NCI-H146 (cell line): ENCODE results near the gene CD247.

ENCODE experiments used
- DNase-seq: peaks from one replicate; lab custom pipeline; 2025; lab: John Stamatoyannopoulos, UW

Gene CD247

DNA sequence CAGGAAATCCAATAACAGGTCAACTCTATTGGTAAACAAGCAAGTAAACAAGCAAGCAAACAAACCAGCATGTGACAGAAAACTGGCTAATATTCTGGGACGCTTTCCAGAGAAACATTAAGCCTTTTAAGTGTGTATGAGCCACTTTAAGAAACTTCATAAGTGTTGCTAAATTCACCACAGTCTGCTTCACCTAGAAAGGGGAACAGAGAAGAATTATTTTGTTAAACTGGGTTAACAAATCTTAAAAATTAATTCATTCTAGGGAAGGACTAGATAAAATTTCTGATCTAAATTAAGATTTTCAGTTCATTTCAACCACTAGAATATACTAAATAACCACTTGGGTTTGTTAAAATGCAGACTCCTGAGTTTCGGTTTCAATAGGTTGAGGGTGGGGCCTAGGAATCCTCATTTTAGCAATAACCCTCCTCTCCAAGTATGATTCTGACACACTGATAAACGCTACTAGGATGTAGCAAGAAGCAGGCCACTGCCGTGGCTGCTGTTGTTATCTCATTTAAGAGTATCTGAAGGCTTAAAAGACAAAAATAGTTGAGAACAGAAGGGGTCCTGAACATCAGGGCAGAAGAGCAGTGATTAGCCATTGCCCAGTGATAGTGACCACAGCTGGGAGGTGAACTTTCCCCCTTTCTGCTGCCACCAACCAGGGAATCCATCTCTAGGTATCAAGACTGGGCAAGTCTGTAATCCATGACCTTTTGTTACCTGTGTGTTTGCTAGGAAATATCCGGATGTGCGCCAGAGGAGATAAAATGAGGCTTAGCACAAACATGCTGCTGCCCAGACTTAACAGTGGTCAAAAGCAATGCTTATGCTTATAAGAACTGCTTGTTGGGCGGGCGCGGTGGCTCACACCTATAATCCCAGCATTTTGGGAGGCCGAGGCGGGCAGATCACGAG is 24.0 kb upstream of the CD247 start:
- DNase-seq = no peak

- no peak for DNase-seq
These were observed 23.3 kb upstream of the CD247 start for GRCh38 chr1:167541610-167542009.

DNA sequence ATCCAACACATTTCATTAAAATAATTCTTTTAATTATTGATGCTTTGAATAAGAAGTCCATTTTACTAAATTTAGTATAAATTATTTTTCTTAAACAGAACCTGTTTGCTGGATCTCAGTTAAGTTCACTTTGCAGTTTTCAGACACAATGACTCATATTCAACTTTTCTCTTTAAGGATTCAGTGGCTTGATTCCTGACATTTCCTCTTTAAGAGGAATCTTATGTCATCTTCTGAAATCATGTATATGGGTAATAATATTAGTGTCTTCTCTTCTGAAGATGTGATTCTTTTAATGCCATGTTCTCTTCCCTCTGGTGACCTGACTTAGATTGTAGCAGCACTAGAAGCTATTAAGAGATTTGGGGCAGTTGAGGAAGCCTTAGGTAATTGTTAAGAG is 22.7 kb upstream of the CD247 start:
- DNase-seq = no peak

DNA sequence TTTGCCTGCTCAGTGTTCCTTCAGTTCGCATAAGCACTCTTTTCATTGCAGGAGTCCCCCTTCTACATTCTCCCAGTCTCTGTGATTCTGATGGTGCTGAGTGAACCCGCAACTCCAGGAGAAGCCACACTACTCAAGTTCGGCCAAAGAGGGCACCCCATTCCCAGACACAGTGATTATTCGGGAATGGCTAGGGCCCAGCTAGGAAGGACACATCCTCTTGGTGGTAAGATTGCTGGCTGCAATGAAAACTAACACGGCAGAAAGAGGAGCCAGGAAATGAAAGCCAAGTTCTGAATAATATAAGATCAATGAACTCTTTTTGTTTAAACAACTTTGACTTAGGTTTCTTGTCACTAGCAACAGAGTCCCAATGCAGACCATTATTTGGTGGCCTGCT is 20.3 kb upstream of the CD247 start:
- no peak for DNase-seq

DNA sequence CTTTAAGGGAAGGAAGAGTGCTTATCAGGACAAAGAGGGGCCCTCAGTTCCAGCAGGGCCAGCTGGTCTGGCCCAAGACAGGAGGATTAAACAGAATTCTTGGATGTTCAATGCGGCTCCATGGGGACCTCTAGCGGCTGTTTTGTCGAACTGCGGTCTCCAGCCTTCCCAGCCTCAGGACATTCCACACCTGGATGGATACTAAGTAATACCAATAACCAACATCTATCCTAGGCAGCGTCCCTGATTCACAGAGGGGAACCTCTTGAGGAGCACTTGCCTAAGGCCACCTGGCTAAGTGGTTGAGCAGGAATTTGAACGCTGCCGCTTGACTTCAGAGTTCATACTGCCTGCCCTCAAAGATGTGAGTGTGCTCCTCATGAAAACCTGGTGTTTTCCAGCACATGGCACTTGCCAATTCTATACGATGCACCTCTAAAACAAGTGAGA is 15.5 kb upstream of the CD247 start:
- peak; percentile 56 for DNase-seq

GRCh38 chr1:167532964-167533824 is 14.9 kb upstream of the CD247 start:
- no peak for DNase-seq

DNA sequence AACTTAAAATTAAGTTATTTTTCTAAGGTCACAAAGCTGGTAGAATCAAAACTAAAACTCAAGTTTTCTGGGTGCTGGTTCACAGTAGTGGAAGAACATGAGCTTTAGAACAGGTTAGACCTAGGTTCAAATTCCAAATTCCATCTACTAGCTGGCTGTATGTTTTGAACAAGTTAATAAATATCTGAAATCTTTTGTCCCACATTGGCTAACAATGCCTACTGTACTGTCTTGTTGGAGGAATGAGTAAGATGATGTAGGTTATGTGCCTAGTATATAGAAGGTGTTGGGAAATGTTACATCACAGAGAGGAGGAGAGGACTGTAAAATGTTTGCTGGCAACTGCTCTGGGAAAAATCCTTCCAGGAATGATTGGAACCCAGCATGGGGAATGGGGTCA is 14.0 kb upstream of the CD247 start:
- no peak for DNase-seq

DNA sequence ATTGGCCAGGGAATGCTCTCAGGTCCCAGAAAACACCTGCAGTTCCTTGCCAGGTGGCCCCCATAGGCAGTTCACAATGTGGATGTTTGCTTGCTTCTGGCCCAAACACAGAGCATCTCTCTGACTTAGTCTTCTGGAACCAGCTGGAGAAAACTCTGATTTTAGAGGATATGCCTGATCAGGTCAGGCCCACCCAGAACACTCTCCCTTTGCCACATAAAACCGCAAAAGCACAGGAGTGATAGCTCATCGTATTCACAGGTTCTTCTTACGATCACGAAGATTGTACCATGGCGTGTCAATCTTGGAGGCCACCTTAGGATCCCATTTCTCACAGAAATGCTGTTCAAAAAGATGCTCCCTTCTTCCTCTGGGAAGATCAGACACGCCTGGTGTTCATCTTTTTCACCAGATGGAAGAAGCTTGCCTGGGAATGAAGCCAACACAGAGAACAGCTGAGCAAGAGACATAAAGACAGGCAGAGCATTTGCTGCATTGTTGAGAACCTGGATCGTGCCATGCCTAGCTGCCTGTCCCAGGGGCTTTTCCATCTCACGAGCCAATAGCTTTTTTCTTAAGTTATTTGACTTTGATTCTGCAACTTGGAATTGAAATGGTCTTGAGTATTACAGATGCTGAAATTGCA is 11.6 kb upstream of the CD247 start:
- DNase-seq = no peak

GRCh38 chr1:167528057-167528728 is 9.9 kb upstream of the CD247 start:
- no peak for DNase-seq

DNA sequence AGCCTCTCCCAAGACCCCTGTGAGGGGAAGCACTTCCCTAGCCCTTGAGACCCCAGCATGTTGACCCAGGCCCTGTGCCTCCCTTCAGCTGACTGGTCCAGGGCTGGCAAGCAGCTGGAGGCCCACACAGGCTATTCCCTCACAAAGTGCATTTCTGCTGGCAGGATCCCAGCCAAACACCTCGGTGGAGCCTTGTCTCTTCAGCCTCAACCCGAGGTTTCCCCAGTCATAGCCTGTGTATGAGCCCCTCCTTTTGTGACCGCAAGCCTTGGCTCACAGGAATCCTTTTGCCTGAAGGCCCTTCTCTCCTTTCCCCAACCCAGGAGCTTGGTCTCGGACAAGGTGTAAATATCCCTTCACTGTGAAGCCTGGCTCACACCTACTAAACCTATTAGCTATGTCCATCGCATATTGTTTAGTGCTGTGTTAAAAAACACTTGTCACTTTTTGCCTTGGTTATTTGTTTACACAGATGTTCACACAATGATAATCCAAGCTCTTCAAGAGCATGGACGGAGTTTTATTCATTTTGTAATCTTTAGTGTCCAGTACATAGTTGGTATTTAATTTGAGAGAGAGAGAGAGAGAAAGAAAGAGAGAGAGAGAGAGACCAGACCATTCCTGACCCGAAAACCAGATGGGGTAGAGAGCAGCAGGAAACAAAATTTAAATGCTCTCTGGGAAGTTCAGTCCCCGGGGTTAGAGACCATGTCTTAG is 8.5 kb upstream of the CD247 start:
- DNase-seq = no peak

DNA sequence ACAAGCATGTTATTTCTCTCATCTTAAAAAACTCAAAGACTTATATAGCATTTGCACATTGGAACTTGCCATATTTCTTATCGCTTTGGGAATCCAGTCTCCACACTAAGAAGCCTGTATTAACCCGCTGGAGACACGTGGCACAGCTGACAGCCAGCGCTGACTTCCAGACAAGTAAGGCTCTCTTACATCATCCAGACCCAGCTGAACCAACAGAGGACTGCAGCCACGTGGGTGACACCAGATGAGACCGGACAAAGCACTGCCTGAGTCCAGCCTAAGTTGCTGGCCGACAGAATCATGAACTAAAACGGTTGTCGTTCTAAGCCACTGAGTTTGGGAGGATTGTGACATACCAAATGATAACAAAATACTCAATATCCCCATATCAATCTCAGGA is 6.3 kb upstream of the CD247 start:
- DNase-seq = peak; percentile 51

DNA sequence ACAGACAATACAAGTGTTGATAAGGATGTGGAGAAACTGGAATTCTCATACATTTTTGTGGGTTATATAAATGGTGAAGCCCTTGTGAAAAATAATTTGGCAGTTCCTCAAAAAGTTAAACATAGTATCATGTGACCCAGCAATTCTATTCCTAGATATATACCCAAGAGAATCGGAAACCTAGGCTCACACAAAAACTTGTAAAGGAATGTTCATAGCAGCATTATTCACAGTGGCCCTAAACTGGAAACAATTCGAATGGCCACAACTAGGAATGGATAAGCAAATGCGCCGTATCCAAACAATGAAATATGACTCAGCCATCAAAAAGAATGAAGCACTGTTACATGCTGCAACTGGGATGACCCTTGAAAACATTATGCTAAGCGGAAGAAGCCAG is 3.9 kb upstream of the CD247 start:
- DNase-seq = no peak

DNA sequence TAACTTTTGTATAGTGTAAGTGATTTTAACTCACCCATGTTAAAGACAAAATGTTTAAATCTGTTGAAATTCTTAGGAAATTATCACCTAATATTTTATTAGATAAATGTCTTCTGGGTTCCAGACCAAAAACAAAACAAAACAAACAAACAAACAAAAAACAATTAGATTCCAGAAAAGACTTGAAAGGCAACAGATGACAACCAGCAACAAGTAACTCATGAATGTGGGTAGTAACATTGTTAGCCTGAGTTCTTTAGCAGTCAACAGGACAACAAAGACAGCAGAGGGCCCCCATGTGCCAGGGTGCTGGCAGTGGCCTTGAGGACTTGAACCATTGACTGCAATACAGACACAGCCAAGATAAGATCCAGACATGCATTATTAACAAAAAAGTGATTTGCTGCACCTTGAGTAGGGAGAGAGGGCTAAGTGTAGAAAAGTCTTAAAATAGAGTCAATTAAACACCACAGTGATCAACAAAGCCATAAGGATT is 2.4 kb upstream of the CD247 start:
- no peak for DNase-seq

DNA sequence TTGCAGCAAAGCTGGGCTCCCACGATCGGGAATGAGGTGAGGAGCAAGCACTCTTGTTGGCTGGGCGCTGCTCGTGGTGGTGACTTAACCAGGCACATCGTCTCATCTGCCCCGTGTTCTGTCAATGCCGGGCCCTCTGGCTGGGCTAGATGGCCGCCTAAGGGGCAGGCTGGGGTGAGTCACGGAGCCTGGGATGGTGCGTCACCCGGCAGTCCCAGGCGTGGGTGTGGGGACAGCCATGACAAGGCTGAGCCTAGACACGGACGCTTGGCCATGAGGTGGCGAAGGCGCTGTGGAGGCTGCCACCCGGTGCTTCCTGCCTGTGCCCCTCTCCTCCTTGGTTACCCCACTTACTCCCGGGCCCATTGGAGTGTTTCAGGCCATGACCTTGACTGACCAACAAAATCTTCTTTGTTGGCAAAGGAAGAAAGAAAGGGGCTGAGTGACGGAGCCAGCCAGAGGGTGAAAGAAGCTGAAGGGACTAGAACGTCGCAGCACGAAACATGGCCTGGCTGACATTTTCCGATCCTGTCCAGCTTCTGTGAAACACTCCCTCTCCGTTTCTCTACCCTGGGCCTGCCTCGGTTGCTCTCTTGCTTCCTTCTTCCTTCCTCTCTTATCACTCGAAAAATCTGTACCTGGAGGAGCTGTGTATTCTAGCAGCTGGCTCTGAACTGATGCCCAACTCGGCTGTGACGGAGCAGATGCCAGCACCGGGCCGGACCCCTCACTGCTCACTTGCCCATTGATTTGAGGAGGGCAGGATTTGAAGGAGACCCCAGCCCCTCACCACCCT is 596 bp downstream of the CD247 start:
- DNase-seq = no peak

- peak; percentile 14 for DNase-seq
These were observed 1.6 kb downstream of the CD247 start for GRCh38 chr1:167516404-167517388.

DNA sequence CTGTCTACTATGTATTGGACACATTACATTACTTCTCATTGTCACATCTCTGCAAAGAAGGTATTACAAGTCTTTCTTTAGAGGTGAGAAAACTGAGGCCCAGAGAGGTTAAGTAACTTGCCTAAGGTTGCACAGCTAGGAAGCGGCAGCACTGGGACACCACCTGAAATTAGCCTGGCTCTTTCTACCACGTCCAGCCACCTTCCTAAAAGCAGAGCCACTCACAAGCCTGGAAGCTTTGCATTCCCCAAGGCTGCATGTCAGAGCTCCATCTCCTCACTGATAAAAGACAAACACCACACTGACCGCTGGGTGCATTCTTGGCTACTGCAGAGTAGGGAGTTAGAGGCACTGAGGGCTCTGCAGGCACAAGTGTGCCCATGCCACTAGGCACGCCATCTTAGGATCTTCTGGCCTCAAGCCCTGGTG is 2.4 kb downstream of the CD247 start:
- DNase-seq = no peak

- no peak for DNase-seq
These were observed 2.9 kb downstream of the CD247 start for GRCh38 chr1:167515461-167515860.

DNA sequence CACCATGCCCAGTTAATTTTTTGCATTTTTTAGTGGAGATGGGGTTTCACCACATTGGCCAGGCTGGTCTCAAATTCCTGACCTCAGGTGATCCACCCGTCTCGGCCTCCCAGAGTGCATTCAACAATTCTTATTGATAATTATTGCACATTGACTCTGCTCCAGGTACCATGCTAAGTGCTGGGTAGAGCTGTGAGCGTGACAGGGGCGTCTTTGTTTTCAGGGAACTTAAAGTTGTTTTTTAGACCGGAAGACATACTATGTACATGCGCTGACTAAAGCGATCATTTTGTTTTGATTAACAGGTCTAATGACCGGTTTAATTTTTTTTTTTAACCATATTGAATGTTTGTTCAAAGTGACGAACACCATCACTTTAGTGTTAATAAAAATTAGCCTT is 4.0 kb downstream of the CD247 start:
- no peak for DNase-seq
